Sigmoid colon (tissue), 7 donors: Measurements from ENCODE around the gene ANO1. TPM values are rescaled to one million over a fixed set of nuclear protein-coding genes. Genes with fewer than 3 reads are reported as not detected.
"Not testable (repeated sequence)": the region's sequence is repeated elsewhere in the genome, so short reads cannot be mapped to it uniquely, and the experiment has no call there.

Source experiments
- DNase-seq: peaks from one replicate; pipeline ENCODE4 v3.0.0-alpha.2; 2019
- H3K27ac ChIP-seq, 4 donors: fragments of 200-600 bp; sonication (generic); one replicate each; pipeline ENCODE4 v1.5.1; 2016 to 2019; ENCODE audit warnings: mild to moderate bottlenecking in 1 of 4
- H3K27me3 ChIP-seq, 3 donors: fragments of 200-600 bp; sonication (generic); one replicate each; pipeline ENCODE4 v1.5.1; 2019; ENCODE audit warnings: mild to moderate bottlenecking in 1 of 3
- H3K36me3 ChIP-seq, 4 donors: fragments of 200-600 bp; sonication (generic); one replicate each; pipeline ENCODE4 v1.5.1; 2016 to 2019
- H3K4me1 ChIP-seq, 4 donors: fragments of 200-600 bp; sonication (generic); one replicate each; pipeline ENCODE4 v1.5.1; 2017 to 2019
- H3K4me3 ChIP-seq, 4 donors: fragments of 200-600 bp; sonication (generic); one replicate each; pipeline ENCODE4 v1.5.1; 2017 to 2019; ENCODE audit warnings: mild to moderate bottlenecking in 2 of 4, moderate library complexity in 1 of 4
- H3K9me3 ChIP-seq, 4 donors: fragments of 200-600 bp in 3 of 4; sonication (generic) in 3 of 4; one replicate each; pipeline versions ENCODE4 v1.5.1 to v1.6.1; 2013 to 2019
- CTCF ChIP-seq, 4 experiments: fragments of 450-650 bp in 3 of 4; fragments of 200-600 bp in 1 of 4; IDR thresholded peaks; one replicate each; pipeline ENCODE4 v1.5.1; 2016 to 2019; ENCODE audit warnings: antibody characterized with exemption in 4 of 4, mild to moderate bottlenecking in 3 of 4, moderate library complexity in 2 of 4
- EP300 ChIP-seq, 4 donors: sonication (generic); formaldehyde crosslinking; IDR thresholded peaks; one replicate each; pipeline ENCODE4 v1.6.1; 2017; ENCODE audit warnings: antibody characterized with exemption in 4 of 4
- POLR2A ChIP-seq, 2 donors: fragments of 450-650 bp; IDR thresholded peaks; one replicate each; pipeline ENCODE4 v1.6.1; 2016; ENCODE audit warnings: antibody characterized with exemption in 2 of 2, mild to moderate bottlenecking in 2 of 2, moderate library complexity in 2 of 2
- POLR2AphosphoS5 ChIP-seq, 4 donors: sonication (generic); formaldehyde crosslinking; IDR thresholded peaks; one replicate each; pipeline ENCODE4 v1.6.1; 2017; ENCODE audit warnings: antibody characterized with exemption in 4 of 4
- WGBS, 2 donors: extraction: QIAGEN DNeasy Blood & Tissue Kit; methylation state at CpG; one replicate each; pipeline ENCODE4 v1.1.7; 2013; 5-methylcytosine and 5-hydroxymethylcytosine counted together
- intact Hi-C: fragments of 100-400 bp; cut with DNase I; formaldehyde crosslinking; loops from one replicate; pipeline ENCODE4 v1.15.1; 2023
- polyA plus RNA-seq, 3 donors: library from polyadenylated mRNA; stranded (reverse); fragments of 200-250 nt; gene quantifications; one replicate each; pipeline ENCODE4 v1.2.3, GENCODE V29; 2013
- total RNA-seq, 4 donors: library from RNA; depleted of rRNA; stranded (reverse); fragments of >200 nt; gene quantifications; one replicate each; pipeline ENCODE4 v1.1.0, GENCODE V29; 2016
- donor health status: healthy with polysubstance abuse.
- donor health status: Bipolar disorder and iron deficiency.
- donor health status: healthy.

The ANO1 gene
- total and polyA plus RNA-seq, 7 donors: 0.60 to 33.9 (median 17.4) TPM

- no peak for TF ChIP-seq EP300 (IDR thresholded peaks at IDR 0.05)
- no peak for TF ChIP-seq POLR2AphosphoS5 (IDR thresholded peaks at IDR 0.05)
- no peak for TF ChIP-seq CTCF (IDR thresholded peaks at IDR 0.05)
- TF ChIP-seq POLR2A (IDR thresholded peaks at IDR 0.05): no peak
- no peaks in the 10 kb centered on the region for H3K4me1 ChIP-seq
- peaks cover 0 to 15% (median 1%) of the 10 kb centered on the region in 4 donors for H3K9me3 ChIP-seq
- H3K36me3 ChIP-seq: no peaks in the 10 kb centered on the region
- WGBS, 2 donors: 57 to 74% methylated on average over 11 of the region's 11 CpGs
- H3K27ac ChIP-seq: no peak overlapping the region
- H3K4me3 ChIP-seq: no peak overlapping the region
- intact Hi-C loops: no loop called here
- DNase-seq: no peak
- H3K27me3 ChIP-seq: no peaks in the 10 kb centered on the region
Observed at GRCh38 chr11:70034740-70035365, 43.3 kb upstream of the ANO1 start.

- H3K9me3 ChIP-seq: peaks cover 0 to 15% (median 1%) of the 10 kb centered on the region in 4 donors
- intact Hi-C loops, DNase-seq, H3K27ac ChIP-seq, H3K36me3 ChIP-seq, H3K27me3 ChIP-seq, H3K4me3 ChIP-seq, H3K4me1 ChIP-seq: not testable (repeated sequence)
- WGBS, 2 donors: 87 to 95% methylated on average over 2 of the region's 2 CpGs
Observed at GRCh38 chr11:70035665-70036064, 42.5 kb upstream of the ANO1 start.

GRCh38 chr11:70036971-70037882 is 40.9 kb upstream of the ANO1 start:
- 92% methylated on average over 12 of the region's 12 CpGs for WGBS, 2 donors
- Histone ChIP-seq H3K36me3 (no peaks in the 10 kb centered on the region), H3K27ac (no peak overlapping the region), H3K4me1 (no peaks in the 10 kb centered on the region), H3K27me3 (no peaks in the 10 kb centered on the region), H3K9me3 (peaks cover 0 to 16% (median 4%) of the 10 kb centered on the region in 4 donors), H3K4me3 (no peak overlapping the region)
- TF ChIP-seq CTCF (IDR thresholded peaks at IDR 0.05) (no peak), POLR2AphosphoS5 (IDR thresholded peaks at IDR 0.05) (no peak), POLR2A (IDR thresholded peaks at IDR 0.05) (no peak), EP300 (IDR thresholded peaks at IDR 0.05) (no peak)
- DNase-seq: no peak
- intact Hi-C loops: no loop called here

GRCh38 chr11:70038034-70038834 is 39.9 kb upstream of the ANO1 start:
- WGBS, 2 donors: 91 to 92% methylated on average over 9 of the region's 9 CpGs
- peaks cover 0 to 20% (median 7%) of the 10 kb centered on the region in 4 donors for H3K9me3 ChIP-seq
- TF ChIP-seq POLR2A (IDR thresholded peaks at IDR 0.05): no peak
- TF ChIP-seq EP300 (IDR thresholded peaks at IDR 0.05): no peak
- TF ChIP-seq CTCF (IDR thresholded peaks at IDR 0.05): no peak

GRCh38 chr11:70040452-70040851 is 37.7 kb upstream of the ANO1 start:
- TF ChIP-seq POLR2A (IDR thresholded peaks at IDR 0.05) (no peak), CTCF (IDR thresholded peaks at IDR 0.05) (no peak), POLR2AphosphoS5 (IDR thresholded peaks at IDR 0.05) (no peak), EP300 (IDR thresholded peaks at IDR 0.05) (no peak)
- Histone ChIP-seq H3K27me3 (no peaks in the 10 kb centered on the region), H3K36me3 (no peaks in the 10 kb centered on the region), H3K9me3 (peaks cover 0 to 23% (median 7%) of the 10 kb centered on the region in 4 donors), H3K4me1 (no peaks in the 10 kb centered on the region), H3K4me3 (no peak overlapping the region), H3K27ac (no peak overlapping the region)
- 95% methylated on average over 11 of the region's 11 CpGs for WGBS, 2 donors
- DNase-seq: no peak
- intact Hi-C loops: no loop called here

More at GRCh38 chr11:70038034-70038834, 39.9 kb upstream of the ANO1 start:
- no peaks in the 10 kb centered on the region for H3K36me3 ChIP-seq
- no peaks in the 10 kb centered on the region for H3K4me1 ChIP-seq
- H3K27me3 ChIP-seq: no peaks in the 10 kb centered on the region
- DNase-seq: no peak
- no peak overlapping the region for H3K27ac ChIP-seq
- intact Hi-C loops: no loop called here
- no peak overlapping the region for H3K4me3 ChIP-seq
